K562 (cell line): ENCODE results near the gene MED13L. TPM values are rescaled to one million over a fixed set of nuclear protein-coding genes. Genes with fewer than 3 reads are reported as not detected.
A peak's percentile ranks its signal among the peaks of the same experiment; 100 is the strongest.

Source experiments
- ATAC-seq: fragments of 200-7000 bp; cut with Tn5 transposase; 3 replicates; pipeline ENCODE4 v1.9.1; 2020; ENCODE audit warnings: moderate library complexity
- BruUV-seq: library from RNA; stranded (reverse); fragments of 400-500 nt; replicated peaks from 2 replicates; lab custom pipeline; 2021; lab: Mats Ljungman, UMichigan
- CTCF ChIA-PET: fragments of 300-600 bp; formaldehyde crosslinking; extraction: SDS; loops from one replicate; lab custom pipeline; 2021; ENCODE audit warnings: low intra/inter-chr PET ratio; lab: Yijun Ruan, JAX
- POLR2A ChIA-PET: fragments of 300-600, 350-650 bp; sonication (Branson Sonifier 250); formaldehyde crosslinking; extraction: SDS; loops from one replicate; lab custom pipeline; 2021; ENCODE audit warnings: antibody characterized with exemption, inconsistent platforms; lab: Yijun Ruan, JAX
- DNase-seq, 4 experiments: peaks; one replicate each; pipeline versions ENCODE4 v3.0.0 to v3.0.0-alpha.2; 2011 to 2018; ENCODE audit warnings: low spot score in 3 of 4, mixed read lengths in 3 of 4; ENCODE audit errors: extremely low read depth in 1 of 4
- FAIRE-seq: peaks from 2 replicates; lab custom pipeline; 2011; peaks lifted over from hg19 to GRCh38; lab: Jason Lieb, UNC
- H2AFZ ChIP-seq: 2 replicates; pipeline ENCODE4 v1.6.0; 2011; ENCODE audit warnings: low read depth, low read length, control low read depth, inconsistent platforms
- H3K27ac ChIP-seq: fragments of 200-600 bp; 3 replicates; pipeline ENCODE4 v1.8.0; 2011; ENCODE audit warnings: low read depth, mild to moderate bottlenecking, control low read depth, inconsistent platforms, low read length, moderate library complexity, mixed read lengths; ENCODE audit errors: extremely low read depth
- H3K27me3 ChIP-seq, 2 experiments: fragments of 300-600 bp in 1 of 2; 2 replicates in 1 of 2; 3 replicates in 1 of 2; pipeline versions ENCODE4 v1.6.0 to v1.8.0; 2011; ENCODE audit warnings: inconsistent platforms in 2 of 2, low read length in 2 of 2, mild to moderate bottlenecking in 1 of 2, mixed read lengths in 1 of 2, moderate library complexity in 1 of 2; ENCODE audit not compliant: control insufficient read depth in 2 of 2, insufficient read depth in 2 of 2
- H3K36me3 ChIP-seq: fragments of 300-600 bp; 3 replicates; pipeline ENCODE4 v1.8.0; 2011; ENCODE audit warnings: mild to moderate bottlenecking, low read length, inconsistent platforms; ENCODE audit not compliant: control insufficient read depth, insufficient read depth
- H3K4me1 ChIP-seq, 2 experiments: fragments of 200-600 bp in 1 of 2; replicated peaks in 1 of 2; 2 replicates in 1 of 2; 3 replicates in 1 of 2; pipeline versions ENCODE4 v1.5.1 to v1.8.0; 2011; ENCODE audit warnings: inconsistent platforms in 2 of 2, low read length in 2 of 2, mild to moderate bottlenecking in 1 of 2, mixed read lengths in 1 of 2, moderate library complexity in 1 of 2; ENCODE audit not compliant: control insufficient read depth in 2 of 2, insufficient read depth in 2 of 2
- H3K4me2 ChIP-seq: 2 replicates; pipeline ENCODE4 v1.6.1; 2011; ENCODE audit warnings: low read length, control low read depth, inconsistent platforms, mixed read lengths; ENCODE audit not compliant: insufficient read depth
- H3K4me3 ChIP-seq: fragments of 200-600 bp; sonication (generic), shearing (Covaris generic); 2 replicates; pipeline ENCODE4 v1.5.1; 2016; ENCODE audit warnings: control low read depth, inconsistent platforms
- H3K79me2 ChIP-seq: fragments of 200-600 bp; 3 replicates; pipeline ENCODE4 v1.8.0; 2011; ENCODE audit warnings: low read length, inconsistent platforms; ENCODE audit not compliant: control insufficient read depth, insufficient read depth
- H3K9ac ChIP-seq, 2 experiments: 2 replicates each; pipeline versions ENCODE4 v1.6.0 to v1.6.1; 2011; ENCODE audit warnings: low read depth in 2 of 2, low read length in 2 of 2, control low read depth in 1 of 2, inconsistent platforms in 1 of 2, mild to moderate bottlenecking in 1 of 2, mixed read lengths in 1 of 2; ENCODE audit not compliant: insufficient read depth in 1 of 2
- H3K9me1 ChIP-seq: one replicate; pipeline ENCODE4 v1.6.0; 2011; ENCODE audit warnings: inconsistent platforms, mild to moderate bottlenecking, low read length, moderate library complexity; ENCODE audit not compliant: control insufficient read depth, insufficient read depth
- H3K9me3 ChIP-seq: replicated peaks from 2 replicates; pipeline ENCODE4 v1.5.1; 2011; ENCODE audit warnings: low read depth, low read length, inconsistent platforms; ENCODE audit not compliant: control insufficient read depth, insufficient read depth
- H4K20me1 ChIP-seq: replicated peaks from 2 replicates; pipeline ENCODE4 v1.6.1; 2011; ENCODE audit warnings: low read length, inconsistent platforms, mixed read lengths; ENCODE audit not compliant: control insufficient read depth, insufficient read depth
- GTF2A2 ChIP-seq: IDR thresholded peaks from 2 replicates; pipeline ENCODE4 v1.6.1; 2016; ENCODE audit warnings: mild to moderate bottlenecking, missing genetic modification characterization, missing compliant biosample characterization
- GTF2F1 ChIP-seq: IDR thresholded peaks from 2 replicates; pipeline ENCODE4 v1.6.1; 2011; ENCODE audit warnings: low read depth, low read length, improper control_type of control experiment
- KDM1A ChIP-seq, 2 experiments: fragments of 450-650 bp; IDR thresholded peaks; 2 replicates each; pipeline ENCODE4 v1.6.1; 2016; ENCODE audit warnings: mild to moderate bottlenecking in 2 of 2
- TARDBP ChIP-seq: fragments of 450-650 bp; IDR thresholded peaks from 2 replicates; pipeline ENCODE4 v1.6.1; 2016
- WGBS: fragments of 100-300 bp; shearing (Covaris generic); methylation state at CpG from one replicate; pipeline ENCODE4 v1.1.6; 2016; ENCODE audit warnings: low coverage, mixed read lengths; ENCODE audit not compliant: insufficient coverage; ENCODE audit errors: missing lambda C conversion rate; 5-methylcytosine and 5-hydroxymethylcytosine counted together
- in situ Hi-C: fragments of 300-500 bp; cut with MboI; formaldehyde crosslinking; loops from 4 replicates; pipeline ENCODE4 v1.15.0; 2018; ENCODE audit warnings: inconsistent platforms, mixed read lengths
- intact Hi-C: fragments of 100-400 bp; cut with micrococcal nuclease; formaldehyde crosslinking; loops from 2 replicates; pipeline ENCODE4 v1.14.2; 2022
- polyA plus RNA-seq, 8 experiments: library from polyadenylated mRNA; depleted of rRNA in 4 of 8; stranded (reverse) in 5 of 8; unstranded in 3 of 8; fragments of >200 nt; fragmentation: Nextera tagmentation in 2 of 8; fragmentation: Illumina TruSeq in 1 of 8; extraction: Ambion mirVana in 2 of 8; extraction: Trizol in 1 of 8; gene quantifications; 2 replicates each; pipeline versions ENCODE4 v1.2.1 to v1.2.3, GENCODE V29; 2011 to 2014; ENCODE audit warnings: inconsistent platforms in 1 of 8, missing spikeins in 1 of 8
- total RNA-seq, 7 experiments: library from RNA; depleted of rRNA in 6 of 7; stranded (reverse); fragments of >200 nt in 6 of 7; fragmentation: Illumina TruSeq in 2 of 7; extraction: Trizol in 2 of 7; gene quantifications; 2 replicates each; pipeline versions ENCODE4 v1.2.1 to v1.2.3, GENCODE V29; 2011 to 2021; ENCODE audit warnings: low replicate concordance in 1 of 7

MED13L gene
- total and polyA plus RNA-seq, 9 of the 15 experiments (the other 6 are each of a cell fraction or from before 2014, with no cell fraction given): 13.4 to 90.3 (median 36.9) TPM

DNA sequence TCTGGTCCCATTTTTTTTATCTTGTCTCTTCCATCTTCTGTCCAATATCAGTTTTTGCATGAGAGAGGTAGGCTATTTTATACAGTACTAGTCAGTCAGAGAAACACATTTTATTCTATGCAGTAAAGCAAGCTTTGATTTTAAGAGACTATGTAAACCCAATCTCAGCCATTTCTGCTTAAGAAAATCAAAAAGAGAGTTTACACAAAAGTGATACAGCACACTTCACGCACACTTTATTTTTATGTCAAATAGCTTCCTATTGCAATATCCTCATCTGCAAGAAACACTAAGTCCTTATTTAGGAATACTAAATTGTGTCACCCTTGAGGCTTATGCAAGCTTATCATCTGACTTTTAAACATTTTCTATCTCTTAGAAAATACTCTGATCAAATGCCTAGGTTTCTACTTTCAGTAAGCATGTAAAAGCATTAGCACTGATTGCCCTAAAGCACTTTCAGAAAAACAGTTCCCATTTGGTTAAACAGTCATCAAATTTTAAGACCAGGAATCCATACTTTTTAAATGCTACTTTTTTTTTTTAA, 78.3 kb downstream of the MED13L start:
- POLR2A ChIA-PET: interaction anchor here (1.1 kb wide), 1 partner anchor 35 kb away, joined by 4 read pairs; no protein-coding TSS in a partner anchor
- BruUV-seq: no TSS peak
- no peak for TF ChIP-seq GTF2A2 (tag)
- peak; percentile 68 to 81 for TF ChIP-seq KDM1A (IDR thresholded peaks at IDR 0.05)
- TF ChIP-seq GTF2F1: no peak
- TF ChIP-seq TARDBP: no peak

More for the DNA sequence above, 78.3 kb downstream of the MED13L start:
- H3K79me2 ChIP-seq: peaks cover 92% of the 10 kb centered on the region
- H3K27ac ChIP-seq: no peak overlapping the region
- no peaks in the 10 kb centered on the region for H3K9me3 ChIP-seq
- H3K9ac ChIP-seq: no peak overlapping the region
- H3K27me3 ChIP-seq: no peaks in the 10 kb centered on the region
- no peak overlapping the region for H2AFZ ChIP-seq
- intact Hi-C loops (loop anchor here (10.0 kb wide), 2 partner anchors 54 to 134 kb away; no protein-coding TSS in a partner anchor), in situ Hi-C loops (no loop called here)
- H4K20me1 ChIP-seq: peaks cover 7% of the 10 kb centered on the region; the same call in 1 of the 2 replicates
- no peak overlapping the region for H3K4me2 ChIP-seq
- H3K36me3 ChIP-seq: peaks cover 6% of the 10 kb centered on the region; the same call in 1 of the 3 replicates
- ATAC-seq (no peak), FAIRE-seq (no peak), DNase-seq (no peak)
- 92% methylated on average over 1 of the region's 1 CpG for WGBS
- no peak overlapping the region for H3K4me3 ChIP-seq
- no peaks in the 10 kb centered on the region for H3K9me1 ChIP-seq
- CTCF ChIA-PET: no interaction called here
- H3K4me1 ChIP-seq: peaks cover 12 to 42% of the 10 kb centered on the region in 2 experiments; a peak in 4 of 5 replicates
